Stimulated activated CD8-positive, alpha-beta memory T cell treated with anti-CD3 and anti-CD28 coated beads, Interleukin-7, amount 100 ng/mL, for 24 hours (primary cell): ENCODE data around the gene SLC16A7.
"Not testable (repeated sequence)": the region's sequence is repeated elsewhere in the genome, so short reads cannot be mapped to it uniquely, and the experiment has no call there.

ENCODE experiments used
- DNase-seq: peaks from one replicate; pipeline ENCODE4 v3.0.0-alpha.2; 2020; ENCODE audit warnings: low read depth

SLC16A7 gene

GRCh38 chr12:59595883-59596540 is at the start of gene SLC16A7:
TSS of gene SLC16A7 (plus strand) at chr12:59596029. CDS start at chr12:59704802, 108,773 bp downstream.
- DNase-seq: peak; percentile 67

- no peak for DNase-seq
Measured at GRCh38 chr12:59548930-59549329, 46.9 kb upstream of the SLC16A7 start.

GRCh38 chr12:59559696-59560095 is 36.1 kb upstream of the SLC16A7 start:
- no peak for DNase-seq

- DNase-seq: no peak
Measured at GRCh38 chr12:59570145-59570544, 25.7 kb upstream of the SLC16A7 start.

- no peak for DNase-seq
Measured at GRCh38 chr12:59574406-59574805, 21.4 kb upstream of the SLC16A7 start.

GRCh38 chr12:59575826-59576225 is 20.0 kb upstream of the SLC16A7 start:
- DNase-seq: no peak

GRCh38 chr12:59578254-59578653 is 17.6 kb upstream of the SLC16A7 start:
- DNase-seq: no peak

- DNase-seq: no peak
Measured at GRCh38 chr12:59579631-59580030, 16.2 kb upstream of the SLC16A7 start.

GRCh38 chr12:59580050-59580449 is 15.8 kb upstream of the SLC16A7 start:
- no peak for DNase-seq

- no peak for DNase-seq
Measured at GRCh38 chr12:59583003-59583712, 12.7 kb upstream of the SLC16A7 start.

GRCh38 chr12:59587710-59588109 is 8.1 kb upstream of the SLC16A7 start:
- no peak for DNase-seq

- no peak for DNase-seq
Measured at GRCh38 chr12:59593761-59594160, 2.1 kb upstream of the SLC16A7 start.

- no peak for DNase-seq
Measured at GRCh38 chr12:59594943-59595500, 807 bp upstream of the SLC16A7 start.

- no peak for DNase-seq
Measured at GRCh38 chr12:59595565-59595882, 305 bp upstream of the SLC16A7 start.

- peak; percentile 25 for DNase-seq
Measured at GRCh38 chr12:59597385-59597781, 1.6 kb downstream of the SLC16A7 start.

GRCh38 chr12:59600171-59600570 is 4.3 kb downstream of the SLC16A7 start:
- DNase-seq: no peak

GRCh38 chr12:59603754-59604153 is 7.9 kb downstream of the SLC16A7 start:
- no peak for DNase-seq

- not testable (repeated sequence) for DNase-seq
Measured at GRCh38 chr12:59612823-59613434, 17.1 kb downstream of the SLC16A7 start.

GRCh38 chr12:59615392-59616165 is 19.8 kb downstream of the SLC16A7 start:
- DNase-seq: no peak

GRCh38 chr12:59619461-59620240 is 23.8 kb downstream of the SLC16A7 start:
- no peak for DNase-seq

- DNase-seq: no peak
Measured at GRCh38 chr12:59620326-59620725, 24.5 kb downstream of the SLC16A7 start.
